ENCODE measurements around the gene ICE2. TPM values are rescaled to one million over a fixed set of nuclear protein-coding genes. Genes with fewer than 3 reads are reported as not detected.

ICE2 gene
- polyA plus RNA-seq, 3 donors, result 10.0 to 27.0 (median 24.8) TPM

GRCh38 chr15:60423537-60423936 is 55.4 kb downstream of the ICE2 start:
- WGBS (ENCODE audit: insufficient coverage), result no CpG with 5 or more reads among the region's 2 CpGs
- H3K79me2 ChIP-seq (ENCODE audit: insufficient read depth, low read length), result no peaks in the 10 kb centered on the region
- peaks cover 23% of the 10 kb centered on the region for H3K4me1 Mint-ChIP-seq
- DNase-seq, result peak in 1 of 3 donors; percentile 8
- H3K4me2 ChIP-seq (replicated peaks; ENCODE audit: extremely low read depth, low read length, poor library complexity, severe bottlenecking), result no peak overlapping the region
- H4K20me1 ChIP-seq (ENCODE audit: insufficient read depth, low read length), result peaks cover 3% of the 10 kb centered on the region
- peaks cover 32 to 43% of the 10 kb centered on the region in 2 donors for H3K36me3 Mint-ChIP-seq
- TF ChIP-seq, protein P1, sequence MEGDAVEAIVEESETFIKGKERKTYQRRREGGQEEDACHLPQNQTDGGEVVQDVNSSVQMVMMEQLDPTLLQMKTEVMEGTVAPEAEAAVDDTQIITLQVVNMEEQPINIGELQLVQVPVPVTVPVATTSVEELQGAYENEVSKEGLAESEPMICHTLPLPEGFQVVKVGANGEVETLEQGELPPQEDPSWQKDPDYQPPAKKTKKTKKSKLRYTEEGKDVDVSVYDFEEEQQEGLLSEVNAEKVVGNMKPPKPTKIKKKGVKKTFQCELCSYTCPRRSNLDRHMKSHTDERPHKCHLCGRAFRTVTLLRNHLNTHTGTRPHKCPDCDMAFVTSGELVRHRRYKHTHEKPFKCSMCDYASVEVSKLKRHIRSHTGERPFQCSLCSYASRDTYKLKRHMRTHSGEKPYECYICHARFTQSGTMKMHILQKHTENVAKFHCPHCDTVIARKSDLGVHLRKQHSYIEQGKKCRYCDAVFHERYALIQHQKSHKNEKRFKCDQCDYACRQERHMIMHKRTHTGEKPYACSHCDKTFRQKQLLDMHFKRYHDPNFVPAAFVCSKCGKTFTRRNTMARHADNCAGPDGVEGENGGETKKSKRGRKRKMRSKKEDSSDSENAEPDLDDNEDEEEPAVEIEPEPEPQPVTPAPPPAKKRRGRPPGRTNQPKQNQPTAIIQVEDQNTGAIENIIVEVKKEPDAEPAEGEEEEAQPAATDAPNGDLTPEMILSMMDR (IDR thresholded peaks at IDR 0.05), result no peak
- H3K9ac ChIP-seq (ENCODE audit: insufficient read depth, low read length, poor library complexity, severe bottlenecking), result no peak overlapping the region
- no peaks in the 10 kb centered on the region for H3K27me3 ChIP-seq (ENCODE audit: control insufficient read depth in 2 of 2, insufficient read depth in 2 of 2, low read length in 2 of 2)
- no peaks in the 10 kb centered on the region for H3K9me3 ChIP-seq (replicated peaks in 1 of 2; ENCODE audit: control insufficient read depth in 1 of 2, insufficient read depth in 1 of 2, low read length in 2 of 2)
- H3K9me3 Mint-ChIP-seq, result no peaks in the 10 kb centered on the region
- H3K27ac Mint-ChIP-seq, result peak overlapping the region in 4 of 7 donors; percentile 23 to 75 (median 70)
- intact Hi-C loops (cut with micrococcal nuclease), result no loop called here
- peaks cover 25 to 45% of the 10 kb centered on the region in 2 donors for H3K36me3 ChIP-seq (replicated peaks in 1 of 2; ENCODE audit: control insufficient read depth in 1 of 2, insufficient read depth in 2 of 2, low read length in 2 of 2)
- no peak overlapping the region for H3K4me3 ChIP-seq (replicated peaks in 1 of 3; ENCODE audit: low read depth in 2 of 3, low read length in 3 of 3)
- peak overlapping the region in 1 of 2 donors; percentile 39 for H3K27ac ChIP-seq (ENCODE audit: low read depth in 1 of 2, low read length in 2 of 2)
- no peak overlapping the region for H3K4me3 Mint-ChIP-seq
- peaks cover 9 to 17% of the 10 kb centered on the region in 2 donors for H3K4me1 ChIP-seq (ENCODE audit: control insufficient read depth in 1 of 2, insufficient read depth in 2 of 2, low read length in 2 of 2)
- H2AFZ ChIP-seq (ENCODE audit: insufficient read depth, low read depth, low read length, poor library complexity, severe bottlenecking), result no peak overlapping the region
- H3K27me3 Mint-ChIP-seq (ENCODE audit: low read depth in 3 of 3), result no peaks in the 10 kb centered on the region

DNA sequence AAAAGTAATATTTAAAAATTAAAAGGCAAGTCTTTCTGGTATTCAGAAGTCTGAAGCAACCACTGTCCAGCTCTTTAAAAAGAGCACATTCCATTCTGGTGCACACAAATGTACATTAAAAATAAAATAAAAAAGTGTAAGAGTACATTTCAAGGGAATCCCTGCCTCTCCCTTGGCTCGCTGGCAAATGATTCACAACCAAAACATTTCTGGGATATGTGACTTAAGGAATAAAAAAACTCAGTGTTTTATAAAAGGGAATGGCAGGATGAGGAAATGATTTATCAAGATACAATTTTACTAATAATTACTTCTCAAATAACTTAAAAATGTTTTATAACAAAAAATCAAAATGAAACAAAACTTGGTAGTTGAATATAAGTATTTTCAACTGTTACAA is 57.4 kb downstream of the ICE2 start:
- no peaks in the 10 kb centered on the region for H3K9me3 ChIP-seq (replicated peaks in 1 of 2; ENCODE audit: control insufficient read depth in 1 of 2, insufficient read depth in 1 of 2, low read length in 2 of 2)
- Mint-ChIP-seq H3K27ac (no peak overlapping the region), H3K27me3 (ENCODE audit: low read depth in 3 of 3) (peaks cover 0 to 1% (median 0%) of the 10 kb centered on the region in 3 donors), H3K36me3 (peaks cover 21 to 30% of the 10 kb centered on the region in 2 donors), H3K4me3 (no peak overlapping the region), H3K4me1 (peaks cover 29% of the 10 kb centered on the region), H3K9me3 (no peaks in the 10 kb centered on the region)
- H3K27me3 ChIP-seq (ENCODE audit: control insufficient read depth in 2 of 2, insufficient read depth in 2 of 2, low read length in 2 of 2), result no peaks in the 10 kb centered on the region
- no peak for DNase-seq
- H3K36me3 ChIP-seq (replicated peaks in 1 of 2; ENCODE audit: control insufficient read depth in 1 of 2, insufficient read depth in 2 of 2, low read length in 2 of 2), result peaks cover 12 to 25% of the 10 kb centered on the region in 2 donors
- no peak overlapping the region for H3K4me3 ChIP-seq (replicated peaks in 1 of 3; ENCODE audit: low read depth in 2 of 3, low read length in 3 of 3)
- H3K4me2 ChIP-seq (replicated peaks; ENCODE audit: extremely low read depth, low read length, poor library complexity, severe bottlenecking), result no peak overlapping the region
- H3K27ac ChIP-seq (ENCODE audit: low read depth in 1 of 2, low read length in 2 of 2), result no peak overlapping the region
- no peak overlapping the region for H3K9ac ChIP-seq (ENCODE audit: insufficient read depth, low read length, poor library complexity, severe bottlenecking)
- WGBS (ENCODE audit: insufficient coverage), result no CpG with 5 or more reads among the region's 1 CpG
- TF ChIP-seq, protein P1 (IDR thresholded peaks at IDR 0.05), result no peak
- peaks cover 13 to 26% of the 10 kb centered on the region in 2 donors for H3K4me1 ChIP-seq (ENCODE audit: control insufficient read depth in 1 of 2, insufficient read depth in 2 of 2, low read length in 2 of 2)
- H4K20me1 ChIP-seq (ENCODE audit: insufficient read depth, low read length), result peaks cover 3% of the 10 kb centered on the region
- H2AFZ ChIP-seq (ENCODE audit: insufficient read depth, low read depth, low read length, poor library complexity, severe bottlenecking), result no peak overlapping the region
- intact Hi-C loops (cut with micrococcal nuclease), result no loop called here
- H3K79me2 ChIP-seq (ENCODE audit: insufficient read depth, low read length), result no peaks in the 10 kb centered on the region
